SK-N-SH treated with all-trans-retinoic acid at 6 μM for 48 hours (cell line): ENCODE measurements around the gene TRPV3.

Experiments
- CSDC2 ChIP-seq: fragments of 250-450 bp; sonication (Bioruptor Pico); IDR thresholded peaks from 2 replicates; pipeline ENCODE4 v1.5.0; 2020; ENCODE audit warnings: mild to moderate bottlenecking, moderate library complexity
- PPARA ChIP-seq: fragments of 250-450 bp; sonication (Bioruptor Pico); IDR thresholded peaks from 2 replicates; pipeline ENCODE4 v1.5.0; 2020; ENCODE audit warnings: mild to moderate bottlenecking, borderline replicate concordance
- ZC3H10 ChIP-seq: fragments of 250-450 bp; sonication (Bioruptor Pico); IDR thresholded peaks from 2 replicates; pipeline ENCODE4 v1.5.1; 2021; ENCODE audit warnings: mild to moderate bottlenecking, moderate library complexity
- ZNF70 ChIP-seq: fragments of 450-650 bp; formaldehyde crosslinking; IDR thresholded peaks from 2 replicates; pipeline ENCODE4 v1.5.0; 2020; ENCODE audit warnings: mild to moderate bottlenecking, moderate library complexity
- TF ChIP-seq, protein P1 (sequence below): fragments of 250-450 bp; sonication (Bioruptor Pico); IDR thresholded peaks from 2 replicates; pipeline ENCODE4 v1.5.1; 2021; ENCODE audit warnings: mild to moderate bottlenecking, moderate library complexity
- TF ChIP-seq, protein P2 (sequence below): fragments of 250-450 bp; sonication (Bioruptor Pico); IDR thresholded peaks from 2 replicates; pipeline ENCODE4 v1.5.1; 2020; ENCODE audit warnings: low read depth, mild to moderate bottlenecking, moderate library complexity

- TF ChIP-seq ZNF70 (CRISPR knock-in tag) (no peak), ZC3H10 (no peak), PPARA (no peak), CSDC2 (no peak)
- TF ChIP-seq, protein P1, sequence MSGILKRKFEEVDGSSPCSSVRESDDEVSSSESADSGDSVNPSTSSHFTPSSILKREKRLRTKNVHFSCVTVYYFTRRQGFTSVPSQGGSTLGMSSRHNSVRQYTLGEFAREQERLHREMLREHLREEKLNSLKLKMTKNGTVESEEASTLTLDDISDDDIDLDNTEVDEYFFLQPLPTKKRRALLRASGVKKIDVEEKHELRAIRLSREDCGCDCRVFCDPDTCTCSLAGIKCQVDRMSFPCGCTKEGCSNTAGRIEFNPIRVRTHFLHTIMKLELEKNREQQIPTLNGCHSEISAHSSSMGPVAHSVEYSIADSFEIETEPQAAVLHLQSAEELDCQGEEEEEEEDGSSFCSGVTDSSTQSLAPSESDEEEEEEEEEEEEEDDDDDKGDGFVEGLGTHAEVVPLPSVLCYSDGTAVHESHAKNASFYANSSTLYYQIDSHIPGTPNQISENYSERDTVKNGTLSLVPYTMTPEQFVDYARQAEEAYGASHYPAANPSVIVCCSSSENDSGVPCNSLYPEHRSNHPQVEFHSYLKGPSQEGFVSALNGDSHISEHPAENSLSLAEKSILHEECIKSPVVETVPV (CRISPR knock-in tag), result no peak
- TF ChIP-seq, protein P2, sequence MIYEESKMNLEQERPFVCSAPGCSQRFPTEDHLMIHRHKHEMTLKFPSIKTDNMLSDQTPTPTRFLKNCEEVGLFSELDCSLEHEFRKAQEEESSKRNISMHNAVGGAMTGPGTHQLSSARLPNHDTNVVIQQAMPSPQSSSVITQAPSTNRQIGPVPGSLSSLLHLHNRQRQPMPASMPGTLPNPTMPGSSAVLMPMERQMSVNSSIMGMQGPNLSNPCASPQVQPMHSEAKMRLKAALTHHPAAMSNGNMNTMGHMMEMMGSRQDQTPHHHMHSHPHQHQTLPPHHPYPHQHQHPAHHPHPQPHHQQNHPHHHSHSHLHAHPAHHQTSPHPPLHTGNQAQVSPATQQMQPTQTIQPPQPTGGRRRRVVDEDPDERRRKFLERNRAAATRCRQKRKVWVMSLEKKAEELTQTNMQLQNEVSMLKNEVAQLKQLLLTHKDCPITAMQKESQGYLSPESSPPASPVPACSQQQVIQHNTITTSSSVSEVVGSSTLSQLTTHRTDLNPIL (CRISPR knock-in tag), result no peak
These were observed 4.7 kb downstream of the TRPV3 start for GRCh38 chr17:3552916-3553315.
